H1 (cell line): ENCODE data around the gene GNAT2. TPM values are rescaled to one million over a fixed set of nuclear protein-coding genes. Genes with fewer than 3 reads are reported as not detected.

Experiments
- CTCF ChIA-PET: fragments of 300-600 bp; sonication (Branson Sonifier 250); formaldehyde crosslinking; loops from one replicate; lab custom pipeline; 2021; ENCODE audit not compliant: partially characterized antibody; lab: Charles Lee
- POLR2A ChIA-PET: fragments of 300-600 bp; sonication (Branson Sonifier 250); formaldehyde crosslinking; loops from one replicate; lab custom pipeline; 2021; ENCODE audit warnings: inconsistent platforms; ENCODE audit not compliant: partially characterized antibody; lab: Charles Lee
- DNase-seq, 2 experiments: peaks; one replicate each; pipeline versions ENCODE4 v3.0.0 to v3.0.0-alpha.2; 2010 to 2022; ENCODE audit warnings: low spot score in 2 of 2, low read depth in 1 of 2, mixed read lengths in 1 of 2
- FAIRE-seq: peaks from 2 replicates; lab custom pipeline; 2011; peaks lifted over from hg19 to GRCh38; lab: Jason Lieb, UNC
- H2AFZ ChIP-seq: 2 replicates; pipeline ENCODE4 v1.8.1; 2012; ENCODE audit warnings: low read length, inconsistent platforms
- H2AK5ac ChIP-seq: 2 replicates; pipeline ENCODE4 v1.6.1; 2013; ENCODE audit warnings: low read depth, low read length
- H2BK120ac ChIP-seq: replicated peaks from 2 replicates; pipeline ENCODE3; 2013; ENCODE audit warnings: low read depth, low read length, inconsistent platforms
- H2BK12ac ChIP-seq: 2 replicates; pipeline ENCODE4 v1.6.1; 2013; ENCODE audit warnings: low read depth, low read length
- H2BK15ac ChIP-seq: 2 replicates; pipeline ENCODE4 v1.6.1; 2013; ENCODE audit warnings: low read length
- H2BK20ac ChIP-seq: 2 replicates; pipeline ENCODE4 v1.6.1; 2013; ENCODE audit warnings: low read length
- H2BK5ac ChIP-seq: 2 replicates; pipeline ENCODE4 v1.6.1; 2013; ENCODE audit warnings: low read depth, low read length
- H3K14ac ChIP-seq: 2 replicates; pipeline ENCODE4 v1.6.1; 2013; ENCODE audit warnings: inconsistent platforms; ENCODE audit not compliant: insufficient read length
- H3K18ac ChIP-seq: 2 replicates; pipeline ENCODE4 v1.6.1; 2013; ENCODE audit warnings: low read length; ENCODE audit errors: extremely low read depth
- H3K23ac ChIP-seq: 2 replicates; pipeline ENCODE4 v1.6.1; 2013; ENCODE audit warnings: inconsistent platforms; ENCODE audit not compliant: insufficient read length
- H3K23me2 ChIP-seq: 2 replicates; pipeline ENCODE4 v1.6.1; 2013; ENCODE audit warnings: low read depth, low read length
- H3K27ac ChIP-seq: 2 replicates; pipeline ENCODE4 v1.6.1; 2011; ENCODE audit warnings: low read depth, low read length, inconsistent platforms
- H3K27me3 ChIP-seq, 4 experiments: replicated peaks in 1 of 4; 1 replicate in 1 of 4; 2 replicates in 3 of 4; pipeline versions ENCODE4 v1.6.1 to v1.8.1; 2011 to 2013; ENCODE audit warnings: low read length in 3 of 4, mild to moderate bottlenecking in 3 of 4, inconsistent platforms in 2 of 4, mixed read lengths in 2 of 4, moderate library complexity in 1 of 4; ENCODE audit not compliant: control insufficient read depth in 3 of 4, insufficient read depth in 3 of 4; ENCODE audit errors: extremely low read depth in 1 of 4
- H3K36me3 ChIP-seq, 4 experiments: 2 replicates each; pipeline versions ENCODE4 v1.6.1 to v1.8.1; 2011 to 2013; ENCODE audit warnings: mild to moderate bottlenecking in 4 of 4, low read length in 3 of 4, moderate library complexity in 2 of 4, control low read depth in 1 of 4, inconsistent platforms in 1 of 4; ENCODE audit not compliant: insufficient read depth in 4 of 4, control insufficient read depth in 2 of 4
- H3K4ac ChIP-seq: replicated peaks from 2 replicates; pipeline ENCODE3; 2013; ENCODE audit warnings: low read length, low read depth, mixed read lengths, inconsistent platforms; ENCODE audit not compliant: insufficient read length
- H3K4me1 ChIP-seq, 4 experiments: replicated peaks in 1 of 4; 1 replicate in 1 of 4; 2 replicates in 3 of 4; pipeline versions ENCODE4 v1.6.1 to v1.8.1; 2011 to 2013; ENCODE audit warnings: low read length in 3 of 4, inconsistent platforms in 2 of 4, mixed read lengths in 1 of 4; ENCODE audit not compliant: insufficient read depth in 4 of 4, control insufficient read depth in 3 of 4
- H3K4me2 ChIP-seq, 2 experiments: 2 replicates each; pipeline versions ENCODE4 v1.6.1 to v1.8.1; 2011 to 2013; ENCODE audit warnings: low read depth in 2 of 2, low read length in 2 of 2, control low read depth in 1 of 2, inconsistent platforms in 1 of 2, mild to moderate bottlenecking in 1 of 2; ENCODE audit not compliant: insufficient read depth in 1 of 2
- H3K4me3 ChIP-seq, 4 experiments: fragments of 200-600, 300-600 bp in 1 of 4; sonication (generic), shearing (Covaris generic), sonication (Bioruptor Twin) in 1 of 4; 2 replicates each; pipeline versions ENCODE4 v1.5.1 to v1.8.1; 2011 to 2016; ENCODE audit warnings: low read length in 4 of 4, low read depth in 3 of 4, control low read depth in 2 of 4, inconsistent platforms in 2 of 4, mild to moderate bottlenecking in 2 of 4, mixed read lengths in 1 of 4, moderate library complexity in 1 of 4; ENCODE audit not compliant: insufficient read depth in 2 of 4; ENCODE audit errors: extremely low read depth in 1 of 4
- H3K56ac ChIP-seq: replicated peaks from 2 replicates; pipeline ENCODE3; 2013; ENCODE audit warnings: low read depth, mild to moderate bottlenecking, mixed read lengths, low read length, inconsistent platforms; ENCODE audit not compliant: insufficient read length
- H3K79me1 ChIP-seq: 2 replicates; pipeline ENCODE4 v1.6.1; 2013; ENCODE audit warnings: low read depth, low read length, control low read depth
- H3K79me2 ChIP-seq, 2 experiments: 2 replicates each; pipeline versions ENCODE4 v1.6.1 to v1.8.1; 2012 to 2013; ENCODE audit warnings: low read length in 2 of 2, mild to moderate bottlenecking in 2 of 2, inconsistent platforms in 1 of 2; ENCODE audit not compliant: insufficient read depth in 2 of 2, control insufficient read depth in 1 of 2
- H3K9ac ChIP-seq, 4 experiments: replicated peaks in 1 of 4; 1 replicate in 1 of 4; 2 replicates in 3 of 4; pipeline versions ENCODE4 v1.6.1 to v1.8.1; 2011 to 2013; ENCODE audit warnings: low read depth in 3 of 4, low read length in 3 of 4, control low read depth in 2 of 4, mild to moderate bottlenecking in 2 of 4, moderate library complexity in 2 of 4, inconsistent platforms in 1 of 4; ENCODE audit errors: extremely low read depth in 1 of 4
- H3K9me3 ChIP-seq, 2 experiments: 2 replicates each; pipeline versions ENCODE4 v1.6.1 to v1.8.1; 2012 to 2013; ENCODE audit warnings: mild to moderate bottlenecking in 2 of 2, moderate library complexity in 2 of 2, control low read depth in 1 of 2, inconsistent platforms in 1 of 2, low read depth in 1 of 2, low read length in 1 of 2, mixed read lengths in 1 of 2; ENCODE audit not compliant: insufficient read depth in 2 of 2
- H4K20me1 ChIP-seq, 2 experiments: replicated peaks in 1 of 2; 2 replicates each; pipeline versions ENCODE3 to v1.8.1; 2011 to 2013; ENCODE audit warnings: inconsistent platforms in 2 of 2, low read length in 2 of 2, mild to moderate bottlenecking in 1 of 2; ENCODE audit not compliant: insufficient read depth in 2 of 2, control insufficient read depth in 1 of 2
- H4K5ac ChIP-seq: 2 replicates; pipeline ENCODE4 v1.6.1; 2013; ENCODE audit warnings: low read length, low read depth, mixed read lengths, inconsistent platforms; ENCODE audit not compliant: insufficient read length
- H4K8ac ChIP-seq: 2 replicates; pipeline ENCODE4 v1.8.0; 2013; ENCODE audit warnings: mild to moderate bottlenecking, moderate library complexity, low read length, inconsistent platforms; ENCODE audit not compliant: insufficient read depth; ENCODE audit errors: extremely low read depth
- H4K91ac ChIP-seq: replicated peaks from 2 replicates; pipeline ENCODE3; 2013; ENCODE audit warnings: low read length, mixed read lengths, inconsistent platforms; ENCODE audit not compliant: insufficient read length
- ASH2L ChIP-seq: fragments of 200-600, 300-600 bp; sonication (generic); IDR thresholded peaks from one replicate; pipeline ENCODE4 v1.7.1; 2017; ENCODE audit warnings: low read length
- CHD1 ChIP-seq: IDR thresholded peaks from 2 replicates; pipeline ENCODE4 v1.6.1; 2012; ENCODE audit warnings: low read depth, low read length, improper control_type of control experiment
- CHD2 ChIP-seq: IDR thresholded peaks from 2 replicates; pipeline ENCODE4 v1.6.1; 2012; ENCODE audit warnings: low read length, improper control_type of control experiment
- CTBP2 ChIP-seq: IDR thresholded peaks from 2 replicates; pipeline ENCODE4 v1.7.0; 2011; ENCODE audit warnings: borderline replicate concordance, mild to moderate bottlenecking, moderate library complexity, mixed read lengths, low read length; ENCODE audit not compliant: insufficient read depth, insufficient read length
- EP300 ChIP-seq, 2 experiments: IDR thresholded peaks; 1 replicate in 1 of 2; 2 replicates in 1 of 2; pipeline ENCODE4 v1.6.1; 2011 to 2012; ENCODE audit warnings: low read depth in 2 of 2, low read length in 2 of 2, mild to moderate bottlenecking in 2 of 2, borderline replicate concordance in 1 of 2, inconsistent platforms in 1 of 2, moderate library complexity in 1 of 2
- EZH2 ChIP-seq: fragments of 200-600 bp; sonication (generic); IDR thresholded peaks from 2 replicates; pipeline ENCODE4 v1.7.1; 2012; ENCODE audit warnings: low read depth, mild to moderate bottlenecking, moderate library complexity, low read length, inconsistent platforms; ENCODE audit not compliant: severe bottlenecking
- KDM1A ChIP-seq: fragments of 200-600, 300-600 bp; sonication (generic); IDR thresholded peaks from 2 replicates; pipeline ENCODE4 v1.7.1; 2016; ENCODE audit warnings: mild to moderate bottlenecking, low read length, borderline replicate concordance
- NANOG ChIP-seq: IDR thresholded peaks from 2 replicates; pipeline ENCODE4 v1.6.1; 2011; ENCODE audit warnings: low read length, low read depth, mild to moderate bottlenecking, inconsistent platforms; ENCODE audit not compliant: insufficient read depth, poor library complexity, severe bottlenecking
- PHF8 ChIP-seq: fragments of 200-600 bp; sonication (generic); conservative IDR thresholded peaks from 2 replicates; pipeline ENCODE4 v1.7.1; 2012; ENCODE audit warnings: low read depth, mild to moderate bottlenecking, inconsistent platforms, low read length, moderate library complexity
- POLR2A ChIP-seq, 2 experiments: IDR thresholded peaks; 1 replicate in 1 of 2; 2 replicates in 1 of 2; pipeline ENCODE4 v1.6.1; 2011; ENCODE audit warnings: low read depth in 2 of 2, low read length in 2 of 2, mild to moderate bottlenecking in 2 of 2; ENCODE audit errors: control extremely low read depth in 1 of 2
- RFX5 ChIP-seq: IDR thresholded peaks from 2 replicates; pipeline ENCODE4 v1.6.1; 2011; ENCODE audit warnings: low read depth, low read length, improper control_type of control experiment, borderline replicate concordance
- SRF ChIP-seq: IDR thresholded peaks from 2 replicates; pipeline ENCODE4 v1.6.1; 2011; ENCODE audit warnings: mild to moderate bottlenecking, low read depth, low read length, moderate library complexity
- WGBS, 2 experiments: shearing (Covaris generic) in 1 of 2; methylation state at CpG; one replicate each; pipeline versions ENCODE4 v1.1.6 to v1.1.7; 2013 to 2015; ENCODE audit warnings: low lambda C conversion rate in 2 of 2, mixed read lengths in 2 of 2, inconsistent platforms in 1 of 2, low coverage in 1 of 2, missing lambda C conversion rate in 1 of 2; ENCODE audit not compliant: insufficient replicate concordance in 2 of 2, insufficient coverage in 1 of 2, insufficient read length in 1 of 2; ENCODE audit errors: extremely low coverage in 1 of 2, missing lambda C conversion rate in 1 of 2; 5-methylcytosine and 5-hydroxymethylcytosine counted together
- polyA plus RNA-seq, 7 experiments: library from polyadenylated mRNA; depleted of rRNA in 3 of 7; stranded (reverse) in 5 of 7; unstranded in 2 of 7; fragments of >200 nt in 5 of 7; fragments of 200-250 nt in 2 of 7; gene quantifications; 1 replicate in 5 of 7; 2 replicates in 1 of 7; 4 replicates in 1 of 7; pipeline versions ENCODE4 v1.2.1 to v1.2.3, GENCODE V29; 2011 to 2013; ENCODE audit warnings: missing spikeins in 2 of 7, mixed read lengths in 2 of 7
- total RNA-seq: library from RNA; stranded (reverse); fragmentation: NEBNext Ultra II Directional; extraction: Animal tissue kit (Norgen Biotek cat#: 25700); gene quantifications from 2 replicates; pipeline ENCODE4 v1.2.1, GENCODE V29; 2021

Gene GNAT2
- total and polyA plus RNA-seq, 2 of the 8 experiments (the other 6 are each of a cell fraction or from before 2014, with no cell fraction given), result 0.05 TPM; not detected in 1

- no peak overlapping the region; the same call in 1 of the 2 replicates for H3K18ac ChIP-seq
- H2AK5ac ChIP-seq, result no peak overlapping the region
- no peaks in the 10 kb centered on the region for H3K79me2 ChIP-seq
- H3K27me3 ChIP-seq, result no peaks in the 10 kb centered on the region
- H3K56ac ChIP-seq, result no peak overlapping the region
- H2BK15ac ChIP-seq, result no peak overlapping the region
- H3K9ac ChIP-seq, result no peak overlapping the region
- H3K14ac ChIP-seq, result no peak overlapping the region
- no peak overlapping the region for H4K5ac ChIP-seq
- no peak overlapping the region for H3K23ac ChIP-seq
- WGBS, 2 experiments, result 92% methylated on average over 5 of the region's 5 CpGs; no CpG with 5 or more reads in 1 of the 2 experiments
- no peak overlapping the region for H3K27ac ChIP-seq
- no peak overlapping the region for H3K4me2 ChIP-seq
- no peak overlapping the region for H2BK20ac ChIP-seq
- peak in 1 of 2 experiments; percentile 35 for DNase-seq
- no peak overlapping the region for H2BK12ac ChIP-seq
- CTCF ChIA-PET, result interaction anchor here (0.9 to 10.4 kb wide), 11 partner anchors 7 to 100 kb away, joined by 3 to 73 read pairs (median 5); partner anchors contain the start of gene GSTM1
- no peaks in the 10 kb centered on the region for H3K23me2 ChIP-seq
- no peak overlapping the region for H2BK5ac ChIP-seq
- H4K91ac ChIP-seq, result no peak overlapping the region
- H3K4me3 ChIP-seq, result no peak overlapping the region
- POLR2A ChIA-PET, result interaction anchor here (0.7 to 1.6 kb wide), 4 partner anchors 8 to 74 kb away, joined by 3 to 5 read pairs (median 4); partner anchors contain the start of genes AMPD2 and GNAT2
- H3K9me3 ChIP-seq, result no peaks in the 10 kb centered on the region
- H2BK120ac ChIP-seq, result no peak overlapping the region
- peaks cover 16 to 20% (median 17%) of the 10 kb centered on the region in 4 experiments for H3K36me3 ChIP-seq
- peaks cover 5 to 8% (median 7%) of the 10 kb centered on the region in 4 experiments; a peak in 6 of 7 replicates for H3K4me1 ChIP-seq
- FAIRE-seq, result no peak
- H3K79me1 ChIP-seq, result no peaks in the 10 kb centered on the region
- H4K20me1 ChIP-seq, result peaks cover 0 to 13% of the 10 kb centered on the region in 2 experiments
- no peak overlapping the region for H3K4ac ChIP-seq
- H2AFZ ChIP-seq, result no peak overlapping the region
- no peak overlapping the region for H4K8ac ChIP-seq
- TF ChIP-seq CHD2, result no peak
- TF ChIP-seq ASH2L, result no peak
- TF ChIP-seq EP300 (IDR thresholded peaks at IDR 0.05; ENCODE audit: borderline replicate concordance in 1 of 2, low read depth in 2 of 2, low read length in 2 of 2), result no peak
- no peak for TF ChIP-seq EZH2
- TF ChIP-seq PHF8, result no peak
- TF ChIP-seq RFX5, result no peak
- TF ChIP-seq NANOG, result no peak
- no peak for TF ChIP-seq CHD1
- no peak for TF ChIP-seq SRF
- no peak for TF ChIP-seq KDM1A
- no peak for TF ChIP-seq CTBP2
- TF ChIP-seq POLR2A (IDR thresholded peaks at IDR 0.05; ENCODE audit: control extremely low read depth in 1 of 2, low read depth in 2 of 2, low read length in 2 of 2), result no peak
Measured at GRCh38 chr1:109632671-109633346, 13.4 kb upstream of the GNAT2 start.
